ENCODE measurements around the gene PTPRS.

Gene PTPRS

DNA sequence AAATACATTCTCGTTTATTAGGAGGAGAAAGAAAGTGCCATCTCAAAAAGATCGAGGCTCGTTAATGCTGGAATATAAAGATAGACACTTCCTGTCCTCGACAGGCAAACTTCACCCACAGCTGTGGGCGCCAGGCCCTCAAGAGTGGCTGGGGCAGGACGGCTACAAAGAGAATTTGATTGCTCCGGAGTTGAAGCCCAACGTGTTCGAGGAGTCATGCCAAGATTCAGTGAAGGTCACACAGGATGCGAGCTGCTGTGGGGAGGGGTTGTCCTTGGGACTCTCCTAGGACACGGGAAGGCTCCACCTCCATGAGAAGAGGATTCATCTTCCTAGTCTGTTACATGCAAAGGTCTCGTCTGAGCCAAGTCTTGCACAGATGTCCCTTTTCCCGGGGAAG, 16.3 kb upstream of the PTPRS start:
- DNase-seq (ENCODE audit: low read depth, low spot score), result no peak
- no peak overlapping the region for H3K4me3 ChIP-seq (ENCODE audit: low read length)

DNA sequence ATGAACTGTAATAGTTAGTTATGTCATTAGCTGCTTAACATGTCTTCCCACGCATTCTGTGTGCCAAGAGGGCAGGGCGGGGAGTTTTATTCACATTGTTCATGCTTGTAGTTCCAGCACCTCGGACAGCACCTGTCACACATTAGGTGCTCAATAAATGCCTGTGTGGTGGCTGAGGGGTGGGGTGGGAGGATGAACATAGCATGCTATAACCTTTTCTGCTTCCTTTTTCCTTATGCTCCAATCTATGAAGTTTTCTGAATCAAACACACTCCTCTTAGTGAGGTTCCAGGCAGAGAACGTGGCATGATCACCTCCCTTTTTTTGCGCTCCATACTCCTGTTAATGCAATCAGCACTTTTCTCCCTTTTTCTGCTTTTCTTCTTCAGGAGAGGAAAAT, 15.8 kb upstream of the PTPRS start:
- no peak overlapping the region for H3K4me3 ChIP-seq (ENCODE audit: low read length)
- DNase-seq (ENCODE audit: low read depth, low spot score), result no peak

- no peak for DNase-seq (ENCODE audit: low read depth, low spot score)
Observed at GRCh38 chr19:5355693-5356092, 15.1 kb upstream of the PTPRS start.

DNA sequence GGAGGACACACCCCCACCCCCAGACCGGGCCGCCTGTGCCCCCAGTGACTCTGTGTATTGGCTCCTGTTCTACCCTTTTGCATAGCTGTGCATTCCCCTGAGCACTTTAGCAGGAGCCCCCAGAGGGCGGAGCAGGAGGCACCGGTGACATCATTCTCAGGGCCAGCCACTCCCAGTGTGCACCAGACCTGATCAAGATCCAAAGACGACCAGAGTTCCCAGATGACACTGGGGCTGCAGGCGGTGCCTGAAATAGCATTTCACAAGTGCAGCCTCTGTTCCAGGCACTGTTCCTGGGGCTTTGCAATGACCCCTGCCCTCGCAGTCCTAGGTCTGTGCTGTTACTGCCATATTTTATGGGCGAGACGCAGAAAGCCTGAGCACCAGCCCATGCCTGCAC, 14.5 kb upstream of the PTPRS start:
- DNase-seq (ENCODE audit: low read depth, low spot score), result no peak
- no peak overlapping the region for H3K4me3 ChIP-seq (ENCODE audit: low read length)

More at GRCh38 chr19:5355693-5356092, 15.1 kb upstream of the PTPRS start:
- no peak overlapping the region for H3K4me3 ChIP-seq (ENCODE audit: low read length)

DNA sequence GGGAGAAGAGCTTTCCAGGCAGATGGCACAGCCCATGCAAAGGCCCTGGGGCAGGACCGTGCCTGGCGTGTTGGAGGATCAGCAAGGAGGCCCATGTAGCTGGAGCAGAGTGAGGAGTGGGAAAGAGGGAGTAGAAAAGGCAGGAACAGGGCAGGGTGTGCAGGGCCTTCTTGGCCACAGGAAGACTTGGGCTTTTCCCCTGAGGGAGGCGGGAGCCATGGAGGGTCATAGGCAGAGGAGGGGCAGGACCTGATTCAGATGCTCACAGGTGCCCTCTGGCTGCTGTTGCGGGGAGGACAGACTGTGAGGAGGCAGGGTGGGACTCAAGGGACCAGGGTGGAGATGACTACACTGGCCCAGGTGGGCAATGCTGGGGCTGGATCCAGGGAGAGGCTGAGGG, 13.8 kb upstream of the PTPRS start:
- no peak for DNase-seq (ENCODE audit: low read depth, low spot score)
- no peak overlapping the region for H3K4me3 ChIP-seq (ENCODE audit: low read length)

GRCh38 chr19:5352229-5352763, 11.7 kb upstream of the PTPRS start:
- no peak for DNase-seq (ENCODE audit: low read depth, low spot score)
- no peak overlapping the region for H3K4me3 ChIP-seq (ENCODE audit: low read length)

- H3K4me3 ChIP-seq (ENCODE audit: low read length), result no peak overlapping the region
- DNase-seq (ENCODE audit: low read depth, low spot score), result no peak
Observed at GRCh38 chr19:5351731-5352228, 11.2 kb upstream of the PTPRS start.

DNA sequence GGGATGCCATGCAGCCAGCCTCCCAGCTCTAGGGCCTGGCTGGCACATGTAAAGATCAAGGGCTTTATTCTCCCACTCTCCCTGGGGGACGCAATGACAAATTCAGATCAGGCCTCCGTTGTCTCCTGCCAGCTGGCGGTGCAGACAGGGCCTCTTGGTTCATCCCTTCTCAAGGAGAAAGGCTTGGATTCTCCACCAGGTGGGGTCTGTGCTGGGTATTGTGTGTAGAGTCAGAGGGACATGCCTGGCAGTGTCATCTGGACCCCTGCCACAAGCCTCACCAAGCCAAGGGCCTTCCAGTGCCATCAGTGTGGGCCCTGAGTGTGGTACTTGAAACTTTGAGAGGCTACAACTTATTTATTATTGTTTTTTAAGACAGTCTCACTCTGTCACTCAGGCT, 8.4 kb upstream of the PTPRS start:
- DNase-seq (ENCODE audit: low read depth, low spot score), result no peak
- no peak overlapping the region for H3K4me3 ChIP-seq (ENCODE audit: low read length)

DNA sequence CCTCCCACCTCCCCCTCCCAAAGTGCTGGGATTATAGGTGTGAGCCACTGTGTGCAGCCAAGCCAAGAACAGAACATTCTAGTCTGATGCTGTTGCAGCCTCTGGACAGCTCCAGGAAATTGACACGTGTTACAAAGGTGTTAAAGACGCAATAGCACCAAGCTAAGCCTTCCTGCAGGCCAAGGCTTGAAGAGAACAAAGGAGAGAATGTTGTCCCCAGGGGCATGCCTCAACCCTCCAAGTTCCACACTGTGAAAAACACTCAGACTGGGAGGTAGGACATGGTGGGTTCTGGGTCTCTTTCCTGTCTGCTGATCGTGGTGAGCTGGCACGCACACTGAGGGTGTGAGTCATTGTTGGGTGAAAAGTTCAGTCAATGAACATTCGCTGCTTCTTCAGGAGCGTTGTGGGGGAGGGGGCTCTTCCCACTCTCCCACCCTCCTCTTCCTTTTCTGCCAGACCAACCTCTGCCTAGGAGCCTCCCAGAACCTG, 5.3 kb upstream of the PTPRS start:
- DNase-seq (ENCODE audit: low read depth, low spot score), result no peak

GRCh38 chr19:5343848-5344247, 3.2 kb upstream of the PTPRS start:
- no peak for DNase-seq (ENCODE audit: low read depth, low spot score)
- H3K4me3 ChIP-seq (ENCODE audit: low read length), result no peak overlapping the region

More for the DNA sequence above, 5.3 kb upstream of the PTPRS start:
- no peak overlapping the region for H3K4me3 ChIP-seq (ENCODE audit: low read length)

- no peak for DNase-seq (ENCODE audit: low read depth, low spot score)
- H3K4me3 ChIP-seq (ENCODE audit: low read length), result no peak overlapping the region
Observed at GRCh38 chr19:5342573-5343201, 2.1 kb upstream of the PTPRS start.

GRCh38 chr19:5341981-5342380, 1.4 kb upstream of the PTPRS start:
- no peak for DNase-seq (ENCODE audit: low read depth, low spot score)
- H3K4me3 ChIP-seq (ENCODE audit: low read length), result no peak overlapping the region

DNA sequence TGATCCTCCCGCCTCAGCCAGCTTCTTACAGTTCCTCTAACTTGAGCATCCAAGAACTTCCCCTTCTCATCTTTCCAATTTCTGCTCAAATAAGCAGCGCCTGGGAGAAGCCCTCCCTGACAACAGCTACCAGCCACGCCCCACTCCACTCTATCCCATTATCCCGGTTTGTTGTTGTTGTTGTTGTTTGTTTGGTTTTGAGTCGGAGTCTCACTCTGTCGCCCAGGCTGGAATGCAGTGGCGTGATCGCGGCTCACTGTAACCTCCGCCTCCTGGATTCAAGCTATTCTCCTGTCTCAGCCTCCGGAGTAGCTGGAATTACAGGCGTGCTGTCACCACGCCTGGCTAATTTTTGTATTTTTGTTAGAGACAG, 822 bp upstream of the PTPRS start:
- DNase-seq (ENCODE audit: low read depth, low spot score), result no peak
- H3K4me3 ChIP-seq (ENCODE audit: low read length), result no peak overlapping the region

DNA sequence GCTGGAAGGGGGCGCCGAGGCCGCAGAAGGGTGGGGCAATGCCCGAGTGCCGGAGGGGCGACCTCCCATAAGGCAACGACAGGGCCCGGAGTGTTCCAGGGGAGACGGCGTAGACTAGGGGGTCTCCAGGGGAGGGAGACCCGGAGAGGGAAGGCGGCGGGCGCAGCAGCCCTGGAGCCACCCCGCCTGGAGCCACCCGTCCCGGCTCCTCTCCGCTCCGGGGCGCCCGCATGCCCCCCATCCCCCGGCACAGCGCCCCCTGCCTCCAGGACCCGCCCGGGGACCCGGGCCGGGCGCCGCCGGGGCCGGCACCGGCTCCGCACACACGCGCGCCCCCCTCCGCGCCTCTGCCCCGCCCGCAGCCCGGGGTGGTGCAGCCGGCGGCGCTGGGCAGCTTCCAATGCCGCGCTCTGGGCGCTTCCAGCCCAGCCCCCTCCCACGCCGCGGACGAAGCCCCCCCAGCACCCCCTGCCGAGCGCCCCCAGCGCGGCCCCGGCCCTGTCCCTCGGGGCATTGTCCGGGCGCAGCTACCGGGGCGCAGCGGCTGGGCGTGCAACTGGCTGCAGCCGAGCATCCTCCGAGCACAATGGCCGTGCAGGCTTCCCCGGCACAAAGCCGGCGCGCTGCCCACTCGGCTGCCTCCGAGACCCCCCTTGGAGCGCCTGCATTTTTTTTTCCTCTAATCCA, 519 bp downstream of the PTPRS start:
- H3K4me3 ChIP-seq (ENCODE audit: low read length), result peak overlapping the region; percentile 63
- DNase-seq (ENCODE audit: low read depth, low spot score), result no peak

- H3K4me3 ChIP-seq (ENCODE audit: low read length), result peak overlapping the region; percentile 63
- no peak for DNase-seq (ENCODE audit: low read depth, low spot score)
Observed at GRCh38 chr19:5339198-5339949, 1.2 kb downstream of the PTPRS start.

DNA sequence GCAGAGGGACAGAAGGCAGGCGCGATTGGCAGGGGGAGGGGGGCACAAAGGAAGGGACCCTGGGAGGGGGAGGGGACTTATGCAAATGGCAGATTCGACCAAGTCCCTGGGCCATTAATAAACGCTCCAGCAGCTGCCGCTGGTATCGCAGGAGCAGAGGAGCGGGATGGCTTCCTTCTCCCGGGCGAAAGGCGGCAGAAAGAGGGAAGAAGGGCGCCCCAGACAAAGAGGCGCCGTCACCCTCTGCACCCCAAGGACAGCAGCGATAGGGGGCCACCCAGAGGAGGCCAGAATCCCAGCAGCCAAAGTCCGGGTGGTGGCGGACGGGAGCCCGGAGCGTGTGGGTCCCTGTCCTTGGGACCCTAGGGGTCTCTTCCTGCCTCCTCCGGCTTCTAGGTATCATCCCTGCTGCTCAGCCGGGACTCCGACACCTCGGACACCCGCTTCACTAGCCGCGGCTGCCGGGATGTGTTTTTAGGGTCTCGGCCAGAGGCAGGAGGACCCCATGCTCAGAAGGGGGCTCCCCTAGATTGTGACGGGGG, 1.9 kb downstream of the PTPRS start:
- no peak for DNase-seq (ENCODE audit: low read depth, low spot score)
- H3K4me3 ChIP-seq (ENCODE audit: low read length), result no peak overlapping the region

GRCh38 chr19:5337708-5338655, 2.6 kb downstream of the PTPRS start:
- H3K4me3 ChIP-seq (ENCODE audit: low read length), result no peak overlapping the region
- no peak for DNase-seq (ENCODE audit: low read depth, low spot score)

GRCh38 chr19:5337126-5337525, 3.5 kb downstream of the PTPRS start:
- DNase-seq (ENCODE audit: low read depth, low spot score), result no peak
- no peak overlapping the region for H3K4me3 ChIP-seq (ENCODE audit: low read length)

Data from Jurkat, Clone E6-1 (cell line).